OCI-LY1 (cell line): ENCODE measurements around the gene TNFAIP8L3.

ENCODE experiments used
- CTCF ChIP-seq: fragments of 200-600 bp; sonication (generic), shearing (Covaris generic); IDR thresholded peaks from 2 replicates; pipeline ENCODE4 v1.5.1; 2017; ENCODE audit warnings: mild to moderate bottlenecking, antibody characterized with exemption, low read length, moderate library complexity, mixed read lengths
- EZH2 ChIP-seq: fragments of 200-600 bp; sonication (generic), shearing (Covaris generic); IDR thresholded peaks from 2 replicates; pipeline ENCODE4 v1.8.0; 2017; ENCODE audit warnings: borderline replicate concordance, mixed run types, mild to moderate bottlenecking, antibody characterized with exemption, low read length, moderate library complexity, mixed read lengths

GRCh38 chr15:51105430-51106016 lies 10.8 kb upstream of the TNFAIP8L3 start:
- TF ChIP-seq CTCF (no peak), EZH2 (no peak)
